ENCODE results near the gene SEC22B. TPM values are rescaled to one million over a fixed set of nuclear protein-coding genes. Genes with fewer than 3 reads are reported as not detected.

Gene SEC22B
- total RNA-seq, 4 donors from 2014 or later: 20.7 to 24.9 (median 22.4) TPM

Small RNA genes lying within 50 kb of the gene (small RNA-seq; reads per million reads assigned to genes)
- 0 reads per million in 3 donors for gene RNU6-465P

Other genes starting within 250 kb of the SEC22B start
- 100 to 1,000 TPM in 2 of 4 donors, 10 to 100 TPM in 2; 91.1 to 148 (median 112) TPM for gene NOTCH2, start 106.9 kb downstream of the SEC22B start, total RNA-seq
- gene NBPF8, start 238.5 kb upstream of the SEC22B start, total RNA-seq: 10 to 100 TPM; 10.8 to 23.8 (median 11.8) TPM